Right lobe of liver (tissue), 4 donors: ENCODE measurements around the gene GTPBP10.

Source experiments
- POLR2A ChIP-seq: fragments of 450-650 bp; IDR thresholded peaks from one replicate; pipeline ENCODE4 v1.6.1; 2017; ENCODE audit warnings: antibody characterized with exemption, mild to moderate bottlenecking
- TF ChIP-seq, protein P1 (sequence below), 4 donors: fragments of 200-600 bp in 3 of 4; fragments of 450-650 bp in 1 of 4; IDR thresholded peaks; one replicate each; pipeline versions ENCODE4 v1.5.1 to v1.8.0; 2016 to 2022; ENCODE audit warnings: antibody characterized with exemption in 4 of 4, mild to moderate bottlenecking in 2 of 4
- donor health status: DM: no; HTN: no; CAD: no.
- donor health status: DM: no; HTN: no; CAD: no.
- donor health status: DM: no; HTN: yes; CAD: no.

DNA sequence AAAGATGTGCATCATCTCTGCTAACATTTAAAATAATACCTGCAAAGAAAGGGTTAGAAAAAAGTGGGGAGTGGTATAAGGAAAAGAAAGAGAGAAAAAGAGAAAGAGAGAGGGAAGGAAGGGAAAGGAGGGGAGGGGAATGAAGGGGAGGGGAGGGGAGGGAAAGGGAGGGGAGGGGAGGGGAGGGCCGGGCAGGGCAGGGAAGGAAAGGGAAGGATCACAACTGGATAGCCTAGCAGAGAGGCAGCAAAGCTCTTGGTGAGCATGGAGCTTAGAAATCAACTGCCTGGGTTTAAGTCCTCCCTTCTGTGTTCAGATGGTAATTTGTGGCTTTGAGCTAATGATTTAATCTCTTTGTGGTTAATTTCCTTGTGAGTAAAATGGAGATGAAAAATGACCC lies 20.0 kb upstream of the GTPBP10 start:
- TF ChIP-seq POLR2A = no peak
- TF ChIP-seq, protein P1, sequence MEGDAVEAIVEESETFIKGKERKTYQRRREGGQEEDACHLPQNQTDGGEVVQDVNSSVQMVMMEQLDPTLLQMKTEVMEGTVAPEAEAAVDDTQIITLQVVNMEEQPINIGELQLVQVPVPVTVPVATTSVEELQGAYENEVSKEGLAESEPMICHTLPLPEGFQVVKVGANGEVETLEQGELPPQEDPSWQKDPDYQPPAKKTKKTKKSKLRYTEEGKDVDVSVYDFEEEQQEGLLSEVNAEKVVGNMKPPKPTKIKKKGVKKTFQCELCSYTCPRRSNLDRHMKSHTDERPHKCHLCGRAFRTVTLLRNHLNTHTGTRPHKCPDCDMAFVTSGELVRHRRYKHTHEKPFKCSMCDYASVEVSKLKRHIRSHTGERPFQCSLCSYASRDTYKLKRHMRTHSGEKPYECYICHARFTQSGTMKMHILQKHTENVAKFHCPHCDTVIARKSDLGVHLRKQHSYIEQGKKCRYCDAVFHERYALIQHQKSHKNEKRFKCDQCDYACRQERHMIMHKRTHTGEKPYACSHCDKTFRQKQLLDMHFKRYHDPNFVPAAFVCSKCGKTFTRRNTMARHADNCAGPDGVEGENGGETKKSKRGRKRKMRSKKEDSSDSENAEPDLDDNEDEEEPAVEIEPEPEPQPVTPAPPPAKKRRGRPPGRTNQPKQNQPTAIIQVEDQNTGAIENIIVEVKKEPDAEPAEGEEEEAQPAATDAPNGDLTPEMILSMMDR (IDR thresholded peaks at IDR 0.05) = no peak
